SW 1271 (cell line): Measurements from ENCODE around the gene DYRK3.
A peak's percentile ranks its signal among the peaks of the same experiment; 100 is the strongest.

Experiments used
- DNase-seq, 2 experiments: peaks; one replicate each; lab custom pipeline; 2025; lab: John Stamatoyannopoulos, UW

DYRK3 gene

GRCh38 chr1:206661161-206661820 lies 26.0 kb downstream of the DYRK3 start:
- no peak for DNase-seq

GRCh38 chr1:206662396-206663092 lies 27.2 kb downstream of the DYRK3 start:
- no peak for DNase-seq

GRCh38 chr1:206663362-206663761 lies 28.0 kb downstream of the DYRK3 start:
- DNase-seq: no peak

GRCh38 chr1:206663832-206664652 lies 28.7 kb downstream of the DYRK3 start:
- peak in 1 of 2 experiments; percentile 13 for DNase-seq

GRCh38 chr1:206664740-206665139 lies 29.4 kb downstream of the DYRK3 start:
- no peak for DNase-seq

- DNase-seq: no peak
These were observed 30.8 kb downstream of the DYRK3 start for GRCh38 chr1:206666031-206666561.

GRCh38 chr1:206666954-206667665 lies 31.8 kb downstream of the DYRK3 start:
- no peak for DNase-seq

- no peak for DNase-seq
These were observed 33.0 kb downstream of the DYRK3 start for GRCh38 chr1:206668351-206668750.

- DNase-seq: no peak
These were observed 33.6 kb downstream of the DYRK3 start for GRCh38 chr1:206668874-206669410.

- no peak for DNase-seq
These were observed 36.8 kb downstream of the DYRK3 start for GRCh38 chr1:206672011-206672688.

- DNase-seq: no peak
These were observed 37.8 kb downstream of the DYRK3 start for GRCh38 chr1:206672844-206673758.

GRCh38 chr1:206674236-206674635 lies 38.9 kb downstream of the DYRK3 start:
- DNase-seq: no peak

GRCh38 chr1:206674745-206675175 lies 39.4 kb downstream of the DYRK3 start:
- no peak for DNase-seq

GRCh38 chr1:206676499-206676898 lies 41.2 kb downstream of the DYRK3 start:
- no peak for DNase-seq

- no peak for DNase-seq
These were observed 43.2 kb downstream of the DYRK3 start for GRCh38 chr1:206678490-206678889.

- no peak for DNase-seq
These were observed 44.4 kb downstream of the DYRK3 start for GRCh38 chr1:206679738-206680211.

GRCh38 chr1:206680279-206680678 lies 44.9 kb downstream of the DYRK3 start:
- DNase-seq: no peak

- DNase-seq: no peak
These were observed 46.0 kb downstream of the DYRK3 start for GRCh38 chr1:206681359-206681758.

- no peak for DNase-seq
These were observed 46.8 kb downstream of the DYRK3 start for GRCh38 chr1:206682111-206682510.

- no peak for DNase-seq
These were observed 48.0 kb downstream of the DYRK3 start for GRCh38 chr1:206683313-206683712.
